ENCODE measurements around the gene ASTN2.

DNA sequence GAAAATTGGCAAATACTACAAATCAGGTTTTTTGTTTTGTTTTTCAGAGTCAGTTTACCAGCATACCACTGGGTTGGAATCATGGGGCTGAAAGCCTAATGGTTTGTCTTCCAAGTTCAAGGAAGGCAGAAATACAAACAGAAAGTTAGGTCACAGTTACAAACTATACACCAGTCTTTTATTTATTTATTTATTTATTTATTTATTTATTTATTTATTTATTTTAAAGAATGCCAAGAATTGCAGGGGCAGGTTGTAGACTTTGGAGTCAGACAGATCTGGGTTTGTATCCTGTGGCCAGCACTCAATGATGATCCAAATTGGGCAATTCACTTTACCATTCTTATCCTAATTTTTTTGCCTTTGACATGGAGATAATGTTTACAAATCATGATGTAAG lies 353.9 kb downstream of the ASTN2 start:
- TF ChIP-seq SIN3A (IDR thresholded peaks at IDR 0.05; ENCODE audit: borderline replicate concordance, insufficient read depth, low read length) (no peak), POLR2AphosphoS5 (IDR thresholded peaks at IDR 0.05; ENCODE audit: low read depth, low read length) (no peak), TAF1 (IDR thresholded peaks at IDR 0.05; ENCODE audit: borderline replicate concordance, insufficient read depth, low read length) (no peak)
- TF ChIP-seq, protein P1, sequence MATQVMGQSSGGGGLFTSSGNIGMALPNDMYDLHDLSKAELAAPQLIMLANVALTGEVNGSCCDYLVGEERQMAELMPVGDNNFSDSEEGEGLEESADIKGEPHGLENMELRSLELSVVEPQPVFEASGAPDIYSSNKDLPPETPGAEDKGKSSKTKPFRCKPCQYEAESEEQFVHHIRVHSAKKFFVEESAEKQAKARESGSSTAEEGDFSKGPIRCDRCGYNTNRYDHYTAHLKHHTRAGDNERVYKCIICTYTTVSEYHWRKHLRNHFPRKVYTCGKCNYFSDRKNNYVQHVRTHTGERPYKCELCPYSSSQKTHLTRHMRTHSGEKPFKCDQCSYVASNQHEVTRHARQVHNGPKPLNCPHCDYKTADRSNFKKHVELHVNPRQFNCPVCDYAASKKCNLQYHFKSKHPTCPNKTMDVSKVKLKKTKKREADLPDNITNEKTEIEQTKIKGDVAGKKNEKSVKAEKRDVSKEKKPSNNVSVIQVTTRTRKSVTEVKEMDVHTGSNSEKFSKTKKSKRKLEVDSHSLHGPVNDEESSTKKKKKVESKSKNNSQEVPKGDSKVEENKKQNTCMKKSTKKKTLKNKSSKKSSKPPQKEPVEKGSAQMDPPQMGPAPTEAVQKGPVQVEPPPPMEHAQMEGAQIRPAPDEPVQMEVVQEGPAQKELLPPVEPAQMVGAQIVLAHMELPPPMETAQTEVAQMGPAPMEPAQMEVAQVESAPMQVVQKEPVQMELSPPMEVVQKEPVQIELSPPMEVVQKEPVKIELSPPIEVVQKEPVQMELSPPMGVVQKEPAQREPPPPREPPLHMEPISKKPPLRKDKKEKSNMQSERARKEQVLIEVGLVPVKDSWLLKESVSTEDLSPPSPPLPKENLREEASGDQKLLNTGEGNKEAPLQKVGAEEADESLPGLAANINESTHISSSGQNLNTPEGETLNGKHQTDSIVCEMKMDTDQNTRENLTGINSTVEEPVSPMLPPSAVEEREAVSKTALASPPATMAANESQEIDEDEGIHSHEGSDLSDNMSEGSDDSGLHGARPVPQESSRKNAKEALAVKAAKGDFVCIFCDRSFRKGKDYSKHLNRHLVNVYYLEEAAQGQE (IDR thresholded peaks at IDR 0.05; ENCODE audit: insufficient read depth in 1 of 2, low read depth in 2 of 2, low read length in 2 of 2) = no peak

All from PFSK-1 (cell line).